Mammary epithelial cell (primary cell): ENCODE data around the gene KIF24.
"Not testable (repeated sequence)": the region's sequence is repeated elsewhere in the genome, so short reads cannot be mapped to it uniquely, and the experiment has no call there.

Experiments
- CTCF ChIP-seq, 2 donors: IDR thresholded peaks in 1 of 2; conservative IDR thresholded peaks in 1 of 2; 2 replicates each; pipeline ENCODE4 v1.5.1; 2011 to 2012; ENCODE audit warnings: inconsistent platforms in 2 of 2, low read length in 2 of 2, mild to moderate bottlenecking in 2 of 2, control low read depth in 1 of 2, low read depth in 1 of 2; ENCODE audit not compliant: insufficient read depth in 1 of 2; ENCODE audit errors: extremely low read depth in 1 of 2
- EZH2 ChIP-seq: IDR thresholded peaks from 2 replicates; pipeline ENCODE4 v1.6.1; 2012; ENCODE audit warnings: low read length, inconsistent platforms, borderline replicate concordance

- not testable (repeated sequence) for TF ChIP-seq CTCF (conservative IDR thresholded peaks at IDR 0.05 in 1 of 2, IDR thresholded peaks at IDR 0.05 in 1 of 2; ENCODE audit: extremely low read depth in 1 of 2, insufficient read depth in 1 of 2, low read depth in 1 of 2, low read length in 2 of 2); EZH2
These were observed 20.8 kb downstream of the KIF24 start for GRCh38 chr9:34308316-34308715.
